Measurements from ENCODE around the gene N4BP2L1.
"Not testable (repeated sequence)": the region's sequence is repeated elsewhere in the genome, so short reads cannot be mapped to it uniquely, and the experiment has no call there.

DNA sequence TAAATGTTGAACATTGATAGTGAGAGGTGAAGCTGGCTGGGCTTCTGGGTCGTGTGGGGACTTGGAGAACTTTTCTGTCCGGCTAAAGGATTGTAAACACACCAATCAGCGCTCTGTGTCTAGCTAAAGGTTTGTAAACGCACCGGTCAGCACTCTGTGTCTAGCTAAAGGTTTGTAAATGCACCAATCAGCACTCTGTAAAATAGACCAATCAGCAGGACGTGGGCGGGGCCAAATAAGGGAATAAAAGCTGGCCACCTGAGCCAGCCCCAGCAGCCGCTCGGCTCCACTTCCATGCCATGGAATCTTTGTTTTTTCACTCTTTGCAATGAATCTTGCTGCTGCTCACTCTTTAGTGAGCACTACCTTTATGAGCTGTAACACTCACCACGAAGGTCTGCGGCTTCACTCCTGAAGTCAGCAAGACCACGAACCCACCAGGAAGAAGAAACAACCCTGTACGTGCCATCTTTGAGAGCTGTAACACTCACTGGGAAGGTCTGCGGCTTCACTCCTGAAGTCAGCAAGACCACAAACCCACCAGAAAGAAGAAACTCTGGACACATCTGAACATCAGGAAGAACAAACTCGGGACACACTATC lies 77.0 kb downstream of the N4BP2L1 start:
- TF ChIP-seq, protein P1, sequence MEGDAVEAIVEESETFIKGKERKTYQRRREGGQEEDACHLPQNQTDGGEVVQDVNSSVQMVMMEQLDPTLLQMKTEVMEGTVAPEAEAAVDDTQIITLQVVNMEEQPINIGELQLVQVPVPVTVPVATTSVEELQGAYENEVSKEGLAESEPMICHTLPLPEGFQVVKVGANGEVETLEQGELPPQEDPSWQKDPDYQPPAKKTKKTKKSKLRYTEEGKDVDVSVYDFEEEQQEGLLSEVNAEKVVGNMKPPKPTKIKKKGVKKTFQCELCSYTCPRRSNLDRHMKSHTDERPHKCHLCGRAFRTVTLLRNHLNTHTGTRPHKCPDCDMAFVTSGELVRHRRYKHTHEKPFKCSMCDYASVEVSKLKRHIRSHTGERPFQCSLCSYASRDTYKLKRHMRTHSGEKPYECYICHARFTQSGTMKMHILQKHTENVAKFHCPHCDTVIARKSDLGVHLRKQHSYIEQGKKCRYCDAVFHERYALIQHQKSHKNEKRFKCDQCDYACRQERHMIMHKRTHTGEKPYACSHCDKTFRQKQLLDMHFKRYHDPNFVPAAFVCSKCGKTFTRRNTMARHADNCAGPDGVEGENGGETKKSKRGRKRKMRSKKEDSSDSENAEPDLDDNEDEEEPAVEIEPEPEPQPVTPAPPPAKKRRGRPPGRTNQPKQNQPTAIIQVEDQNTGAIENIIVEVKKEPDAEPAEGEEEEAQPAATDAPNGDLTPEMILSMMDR (IDR thresholded peaks at IDR 0.05) = not testable (repeated sequence)
- TF ChIP-seq ZFX (IDR thresholded peaks at IDR 0.05; ENCODE audit: borderline replicate concordance) = not testable (repeated sequence)

Data from 22Rv1 (cell line).